K562 (cell line): Measurements from ENCODE around the gene KRT76.

Experiments used
- FOS ChIP-seq: IDR thresholded peaks from 3 replicates; pipeline ENCODE4 v1.6.1; 2011; ENCODE audit not compliant: insufficient read length; ENCODE audit errors: extremely low read depth
- POLR2AphosphoS5 ChIP-seq: IDR thresholded peaks from 2 replicates; pipeline ENCODE4 v1.6.1; 2011; ENCODE audit warnings: mild to moderate bottlenecking, low read depth, low read length, moderate library complexity; ENCODE audit not compliant: control insufficient read depth, insufficient read depth
- ZBTB8A ChIP-seq: fragments of 450-650 bp; IDR thresholded peaks from 2 replicates; pipeline ENCODE4 v1.6.1; 2018; ENCODE audit warnings: mild to moderate bottlenecking, moderate library complexity; ENCODE audit not compliant: partially characterized antibody
- TF ChIP-seq, protein P1 (sequence below), 3 experiments: IDR thresholded peaks in 2 of 3; conservative IDR thresholded peaks in 1 of 3; 2 replicates each; pipeline ENCODE4 v1.5.1; 2011 to 2012; ENCODE audit warnings: low read length in 3 of 3, mild to moderate bottlenecking in 3 of 3, control low read depth in 2 of 3, improper control_type of control experiment in 1 of 3, inconsistent platforms in 1 of 3, low read depth in 1 of 3, mixed read lengths in 1 of 3, moderate library complexity in 1 of 3; ENCODE audit not compliant: insufficient read depth in 2 of 3
- TF ChIP-seq, protein P2 (sequence below), 2 experiments: IDR thresholded peaks; 2 replicates each; pipeline ENCODE4 v1.6.1; 2011; ENCODE audit warnings: borderline replicate concordance in 1 of 2, control low read depth in 1 of 2, low read depth in 1 of 2, low read length in 1 of 2, mild to moderate bottlenecking in 1 of 2, mixed read lengths in 1 of 2, moderate library complexity in 1 of 2; ENCODE audit not compliant: insufficient read depth in 1 of 2, insufficient read length in 1 of 2, poor library complexity in 1 of 2, severe bottlenecking in 1 of 2; ENCODE audit errors: extremely low read depth in 1 of 2

DNA sequence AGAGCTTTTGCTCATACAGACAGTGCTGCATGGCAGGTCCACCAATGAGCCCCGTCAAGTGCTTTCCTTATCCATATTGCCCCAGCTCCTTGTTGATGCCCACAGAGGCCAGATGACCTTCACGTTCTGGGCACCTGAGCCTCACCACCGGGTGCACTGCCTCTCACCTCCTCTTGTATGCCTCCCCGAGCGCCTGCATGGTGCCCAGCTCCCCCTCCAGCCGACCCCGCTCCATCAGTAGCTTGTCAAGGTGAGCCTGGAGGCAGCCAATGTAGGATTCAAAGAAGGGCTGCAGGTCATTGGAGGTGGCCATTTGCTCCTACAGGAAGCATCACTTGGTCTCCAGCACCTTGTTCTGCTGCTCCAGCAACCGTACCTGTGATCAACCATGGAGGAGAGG, 42.0 kb downstream of the KRT76 start:
- TF ChIP-seq, protein P1, sequence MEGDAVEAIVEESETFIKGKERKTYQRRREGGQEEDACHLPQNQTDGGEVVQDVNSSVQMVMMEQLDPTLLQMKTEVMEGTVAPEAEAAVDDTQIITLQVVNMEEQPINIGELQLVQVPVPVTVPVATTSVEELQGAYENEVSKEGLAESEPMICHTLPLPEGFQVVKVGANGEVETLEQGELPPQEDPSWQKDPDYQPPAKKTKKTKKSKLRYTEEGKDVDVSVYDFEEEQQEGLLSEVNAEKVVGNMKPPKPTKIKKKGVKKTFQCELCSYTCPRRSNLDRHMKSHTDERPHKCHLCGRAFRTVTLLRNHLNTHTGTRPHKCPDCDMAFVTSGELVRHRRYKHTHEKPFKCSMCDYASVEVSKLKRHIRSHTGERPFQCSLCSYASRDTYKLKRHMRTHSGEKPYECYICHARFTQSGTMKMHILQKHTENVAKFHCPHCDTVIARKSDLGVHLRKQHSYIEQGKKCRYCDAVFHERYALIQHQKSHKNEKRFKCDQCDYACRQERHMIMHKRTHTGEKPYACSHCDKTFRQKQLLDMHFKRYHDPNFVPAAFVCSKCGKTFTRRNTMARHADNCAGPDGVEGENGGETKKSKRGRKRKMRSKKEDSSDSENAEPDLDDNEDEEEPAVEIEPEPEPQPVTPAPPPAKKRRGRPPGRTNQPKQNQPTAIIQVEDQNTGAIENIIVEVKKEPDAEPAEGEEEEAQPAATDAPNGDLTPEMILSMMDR (IDR thresholded peaks at IDR 0.05 in 2 of 3, conservative IDR thresholded peaks at IDR 0.05 in 1 of 3; ENCODE audit: insufficient read depth in 2 of 3, low read depth in 1 of 3, low read length in 3 of 3) = no peak
- TF ChIP-seq POLR2AphosphoS5 (no peak), FOS (no peak), ZBTB8A (no peak)
- TF ChIP-seq, protein P2, sequence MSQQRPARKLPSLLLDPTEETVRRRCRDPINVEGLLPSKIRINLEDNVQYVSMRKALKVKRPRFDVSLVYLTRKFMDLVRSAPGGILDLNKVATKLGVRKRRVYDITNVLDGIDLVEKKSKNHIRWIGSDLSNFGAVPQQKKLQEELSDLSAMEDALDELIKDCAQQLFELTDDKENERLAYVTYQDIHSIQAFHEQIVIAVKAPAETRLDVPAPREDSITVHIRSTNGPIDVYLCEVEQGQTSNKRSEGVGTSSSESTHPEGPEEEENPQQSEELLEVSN (IDR thresholded peaks at IDR 0.05; ENCODE audit: borderline replicate concordance in 1 of 2, extremely low read depth in 1 of 2, insufficient read depth in 1 of 2, insufficient read length in 1 of 2, low read depth in 1 of 2, low read length in 1 of 2, poor library complexity in 1 of 2, severe bottlenecking in 1 of 2) = no peak
